K562 (cell line): Measurements from ENCODE around the gene SPNS2. TPM values are rescaled to one million over a fixed set of nuclear protein-coding genes. Genes with fewer than 3 reads are reported as not detected.

ENCODE experiments used
- ATAC-seq: fragments of 200-7000 bp; cut with Tn5 transposase; 3 replicates; pipeline ENCODE4 v1.9.1; 2020; ENCODE audit warnings: moderate library complexity
- BruUV-seq: library from RNA; stranded (reverse); fragments of 400-500 nt; replicated peaks from 2 replicates; lab custom pipeline; 2021; lab: Mats Ljungman, UMichigan
- CTCF ChIA-PET: fragments of 300-600 bp; formaldehyde crosslinking; extraction: SDS; loops from one replicate; lab custom pipeline; 2021; ENCODE audit warnings: low intra/inter-chr PET ratio; lab: Yijun Ruan, JAX
- POLR2A ChIA-PET: fragments of 300-600, 350-650 bp; sonication (Branson Sonifier 250); formaldehyde crosslinking; extraction: SDS; loops from one replicate; lab custom pipeline; 2021; ENCODE audit warnings: antibody characterized with exemption, inconsistent platforms; lab: Yijun Ruan, JAX
- DNase-seq, 4 experiments: peaks; one replicate each; pipeline versions ENCODE4 v3.0.0 to v3.0.0-alpha.2; 2011 to 2018; ENCODE audit warnings: low spot score in 3 of 4, mixed read lengths in 3 of 4; ENCODE audit errors: extremely low read depth in 1 of 4
- FAIRE-seq: peaks from 2 replicates; lab custom pipeline; 2011; peaks lifted over from hg19 to GRCh38; lab: Jason Lieb, UNC
- H2AFZ ChIP-seq: 2 replicates; pipeline ENCODE4 v1.6.0; 2011; ENCODE audit warnings: low read depth, low read length, control low read depth, inconsistent platforms
- H3K27ac ChIP-seq: fragments of 200-600 bp; 3 replicates; pipeline ENCODE4 v1.8.0; 2011; ENCODE audit warnings: low read depth, mild to moderate bottlenecking, control low read depth, inconsistent platforms, low read length, moderate library complexity, mixed read lengths; ENCODE audit errors: extremely low read depth
- H3K27me3 ChIP-seq, 2 experiments: fragments of 300-600 bp in 1 of 2; 2 replicates in 1 of 2; 3 replicates in 1 of 2; pipeline versions ENCODE4 v1.6.0 to v1.8.0; 2011; ENCODE audit warnings: inconsistent platforms in 2 of 2, low read length in 2 of 2, mild to moderate bottlenecking in 1 of 2, mixed read lengths in 1 of 2, moderate library complexity in 1 of 2; ENCODE audit not compliant: control insufficient read depth in 2 of 2, insufficient read depth in 2 of 2
- H3K36me3 ChIP-seq: fragments of 300-600 bp; 3 replicates; pipeline ENCODE4 v1.8.0; 2011; ENCODE audit warnings: mild to moderate bottlenecking, low read length, inconsistent platforms; ENCODE audit not compliant: control insufficient read depth, insufficient read depth
- H3K4me1 ChIP-seq, 2 experiments: fragments of 200-600 bp in 1 of 2; replicated peaks in 1 of 2; 2 replicates in 1 of 2; 3 replicates in 1 of 2; pipeline versions ENCODE4 v1.5.1 to v1.8.0; 2011; ENCODE audit warnings: inconsistent platforms in 2 of 2, low read length in 2 of 2, mild to moderate bottlenecking in 1 of 2, mixed read lengths in 1 of 2, moderate library complexity in 1 of 2; ENCODE audit not compliant: control insufficient read depth in 2 of 2, insufficient read depth in 2 of 2
- H3K4me2 ChIP-seq: 2 replicates; pipeline ENCODE4 v1.6.1; 2011; ENCODE audit warnings: low read length, control low read depth, inconsistent platforms, mixed read lengths; ENCODE audit not compliant: insufficient read depth
- H3K4me3 ChIP-seq: fragments of 200-600 bp; sonication (generic), shearing (Covaris generic); 2 replicates; pipeline ENCODE4 v1.5.1; 2016; ENCODE audit warnings: control low read depth, inconsistent platforms
- H3K79me2 ChIP-seq: fragments of 200-600 bp; 3 replicates; pipeline ENCODE4 v1.8.0; 2011; ENCODE audit warnings: low read length, inconsistent platforms; ENCODE audit not compliant: control insufficient read depth, insufficient read depth
- H3K9ac ChIP-seq, 2 experiments: 2 replicates each; pipeline versions ENCODE4 v1.6.0 to v1.6.1; 2011; ENCODE audit warnings: low read depth in 2 of 2, low read length in 2 of 2, control low read depth in 1 of 2, inconsistent platforms in 1 of 2, mild to moderate bottlenecking in 1 of 2, mixed read lengths in 1 of 2; ENCODE audit not compliant: insufficient read depth in 1 of 2
- H3K9me1 ChIP-seq: one replicate; pipeline ENCODE4 v1.6.0; 2011; ENCODE audit warnings: inconsistent platforms, mild to moderate bottlenecking, low read length, moderate library complexity; ENCODE audit not compliant: control insufficient read depth, insufficient read depth
- H3K9me3 ChIP-seq: replicated peaks from 2 replicates; pipeline ENCODE4 v1.5.1; 2011; ENCODE audit warnings: low read depth, low read length, inconsistent platforms; ENCODE audit not compliant: control insufficient read depth, insufficient read depth
- H4K20me1 ChIP-seq: replicated peaks from 2 replicates; pipeline ENCODE4 v1.6.1; 2011; ENCODE audit warnings: low read length, inconsistent platforms, mixed read lengths; ENCODE audit not compliant: control insufficient read depth, insufficient read depth
- HMGN3 ChIP-seq: IDR thresholded peaks from 2 replicates; pipeline ENCODE4 v1.6.1; 2011; ENCODE audit warnings: borderline replicate concordance, low read depth, mild to moderate bottlenecking, mixed read lengths, low read length; ENCODE audit not compliant: insufficient read length; ENCODE audit errors: extremely low read depth
- POLR2G ChIP-seq: fragments of 200-400 bp; formaldehyde crosslinking; IDR thresholded peaks from 2 replicates; pipeline ENCODE4 v1.6.1; 2017; ENCODE audit warnings: low read depth, mild to moderate bottlenecking, antibody characterized with exemption, low read length, moderate library complexity
- RFX5 ChIP-seq: IDR thresholded peaks from 2 replicates; pipeline ENCODE4 v1.6.1; 2011; ENCODE audit warnings: low read depth, mild to moderate bottlenecking, improper control_type of control experiment, low read length
- ZNF586 ChIP-seq: fragments of 450-650 bp; formaldehyde crosslinking; conservative IDR thresholded peaks from 2 replicates; pipeline ENCODE4 v1.4.0; 2020; ENCODE audit warnings: mild to moderate bottlenecking, moderate library complexity
- WGBS: fragments of 100-300 bp; shearing (Covaris generic); methylation state at CpG from one replicate; pipeline ENCODE4 v1.1.6; 2016; ENCODE audit warnings: low coverage, mixed read lengths; ENCODE audit not compliant: insufficient coverage; ENCODE audit errors: missing lambda C conversion rate; 5-methylcytosine and 5-hydroxymethylcytosine counted together
- in situ Hi-C: fragments of 300-500 bp; cut with MboI; formaldehyde crosslinking; loops from 4 replicates; pipeline ENCODE4 v1.15.0; 2018; ENCODE audit warnings: inconsistent platforms, mixed read lengths
- intact Hi-C: fragments of 100-400 bp; cut with micrococcal nuclease; formaldehyde crosslinking; loops from 2 replicates; pipeline ENCODE4 v1.14.2; 2022
- polyA plus RNA-seq, 8 experiments: library from polyadenylated mRNA; depleted of rRNA in 4 of 8; stranded (reverse) in 5 of 8; unstranded in 3 of 8; fragments of >200 nt; fragmentation: Nextera tagmentation in 2 of 8; fragmentation: Illumina TruSeq in 1 of 8; extraction: Ambion mirVana in 2 of 8; extraction: Trizol in 1 of 8; gene quantifications; 2 replicates each; pipeline versions ENCODE4 v1.2.1 to v1.2.3, GENCODE V29; 2011 to 2014; ENCODE audit warnings: inconsistent platforms in 1 of 8, missing spikeins in 1 of 8
- total RNA-seq, 7 experiments: library from RNA; depleted of rRNA in 6 of 7; stranded (reverse); fragments of >200 nt in 6 of 7; fragmentation: Illumina TruSeq in 2 of 7; extraction: Trizol in 2 of 7; gene quantifications; 2 replicates each; pipeline versions ENCODE4 v1.2.1 to v1.2.3, GENCODE V29; 2011 to 2021; ENCODE audit warnings: low replicate concordance in 1 of 7
- TF ChIP-seq, protein P1 (sequence below), 2 experiments: fragments of 450-650 bp in 1 of 2; sonication (generic) in 1 of 2; formaldehyde crosslinking in 1 of 2; IDR thresholded peaks in 1 of 2; conservative IDR thresholded peaks in 1 of 2; 2 replicates each; pipeline versions ENCODE4 v1.6.1 to v1.8.1; 2016 to 2023; ENCODE audit warnings: mild to moderate bottlenecking in 2 of 2, moderate library complexity in 2 of 2, inconsistent platforms in 1 of 2, missing genetic modification reagents in 1 of 2

SPNS2 gene
- total and polyA plus RNA-seq, 9 of the 15 experiments (the other 6 are each of a cell fraction or from before 2014, with no cell fraction given): 0.06 TPM; not detected in 8

DNA sequence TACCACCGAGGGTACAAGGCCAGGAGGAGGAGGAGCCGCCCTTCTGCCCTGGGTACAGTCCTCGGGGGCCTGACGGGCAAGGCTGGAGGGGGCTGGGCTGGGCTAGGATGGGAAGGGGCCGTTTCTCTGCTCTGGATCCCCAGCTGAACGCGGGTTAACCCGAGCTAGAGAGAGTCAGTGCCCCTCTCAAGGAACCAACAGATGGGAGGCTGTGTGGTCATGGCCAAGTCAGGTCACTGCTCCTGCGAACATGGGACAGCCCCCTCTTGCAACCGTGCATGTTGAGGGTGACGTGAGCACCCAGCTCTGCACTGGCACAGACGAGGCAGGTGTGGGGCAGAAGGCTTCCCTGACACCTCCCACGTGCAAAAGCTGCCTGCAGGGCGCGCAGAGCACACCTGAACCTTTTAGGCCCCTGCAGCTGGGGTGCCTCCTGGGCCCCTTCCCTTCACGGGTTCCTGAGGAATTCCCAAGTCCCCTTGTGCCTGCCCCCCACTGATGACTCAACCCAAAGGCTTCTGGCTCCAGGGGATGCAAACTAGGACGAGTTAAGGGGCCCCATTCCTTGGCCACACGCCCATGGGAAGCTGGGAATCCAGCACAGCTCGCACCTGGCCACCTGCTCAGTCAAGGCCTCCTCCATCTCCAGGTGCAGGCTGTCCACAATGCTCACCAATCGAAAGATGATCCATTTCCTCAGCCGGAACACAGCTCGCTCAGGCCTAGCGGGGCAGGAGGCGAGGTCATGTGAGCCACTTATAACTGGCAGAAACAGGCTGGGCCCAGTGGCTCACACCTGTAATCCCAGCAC is 50.2 kb downstream of the SPNS2 start:
- H3K9ac ChIP-seq: peak overlapping the region in 1 of 2 experiments; percentile 58; a peak in 1 of 4 replicates
- no TSS peak for BruUV-seq
- H3K36me3 ChIP-seq: peaks cover 90% of the 10 kb centered on the region; the same call in 2 of the 3 replicates
- H2AFZ ChIP-seq: no peak overlapping the region
- H3K4me3 ChIP-seq: no peak overlapping the region
- peaks cover 0 to 41% of the 10 kb centered on the region in 2 experiments; a peak in 3 of 5 replicates for H3K4me1 ChIP-seq
- intact Hi-C loops: no loop called here
- no peak for ATAC-seq
- no peaks in the 10 kb centered on the region for H4K20me1 ChIP-seq
- POLR2A ChIA-PET: no interaction called here
- no peak for DNase-seq
- FAIRE-seq: no peak
- in situ Hi-C loops: no loop called here
- CTCF ChIA-PET: no interaction called here
- H3K79me2 ChIP-seq: peaks cover 20% of the 10 kb centered on the region
- H3K27me3 ChIP-seq: no peaks in the 10 kb centered on the region
- WGBS: 95% methylated on average over 8 of the region's 24 CpGs
- TF ChIP-seq, protein P1, sequence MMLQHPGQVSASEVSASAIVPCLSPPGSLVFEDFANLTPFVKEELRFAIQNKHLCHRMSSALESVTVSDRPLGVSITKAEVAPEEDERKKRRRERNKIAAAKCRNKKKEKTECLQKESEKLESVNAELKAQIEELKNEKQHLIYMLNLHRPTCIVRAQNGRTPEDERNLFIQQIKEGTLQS (IDR thresholded peaks at IDR 0.05): no peak
- TF ChIP-seq, protein P1 (CRISPR knock-in tag; conservative IDR thresholded peaks at IDR 0.05): no peak
- TF ChIP-seq HMGN3: no peak
- no peak for TF ChIP-seq POLR2G
- TF ChIP-seq RFX5: no peak
- TF ChIP-seq ZNF586 (CRISPR knock-in tag): no peak
- no peak overlapping the region for H3K27ac ChIP-seq
- H3K9me1 ChIP-seq: no peaks in the 10 kb centered on the region
- no peaks in the 10 kb centered on the region for H3K9me3 ChIP-seq
- no peak overlapping the region for H3K4me2 ChIP-seq
